Activated T-helper 9 cell treated with anti-CD3 and anti-CD28 coated beads, Interleukin-2, amount 50 U/mL, for 16 hours (primary cell): Measurements from ENCODE around the gene RNF10.
"Not testable (repeated sequence)": the region's sequence is repeated elsewhere in the genome, so short reads cannot be mapped to it uniquely, and the experiment has no call there.

Source experiments
- DNase-seq: peaks from one replicate; pipeline ENCODE4 v3.0.0-alpha.2; 2020; ENCODE audit warnings: low read depth

Gene RNF10

DNA sequence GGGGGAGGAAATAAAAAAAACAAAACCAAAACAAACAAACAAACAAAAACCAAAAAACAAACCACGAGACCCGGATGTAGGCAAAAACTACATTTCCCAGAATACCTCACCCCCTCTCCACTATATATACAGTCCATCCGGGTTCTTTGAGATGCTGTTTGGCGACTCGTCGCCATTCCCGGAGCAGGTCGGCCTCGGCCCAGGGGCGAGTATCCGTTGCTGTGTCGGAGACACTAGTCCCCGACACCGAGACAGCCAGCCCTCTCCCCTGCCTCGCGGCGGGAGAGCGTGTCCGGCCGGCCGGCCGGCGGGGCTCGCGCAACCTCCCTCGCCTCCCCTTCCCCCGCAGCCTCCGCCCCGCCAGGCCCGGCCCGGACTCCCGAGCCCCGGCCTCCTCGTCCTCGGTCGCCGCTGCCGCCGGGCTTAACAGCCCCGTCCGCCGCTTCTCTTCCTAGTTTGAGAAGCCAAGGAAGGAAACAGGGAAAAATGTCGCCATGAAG, at the start of gene RNF10:
Gene RNF10, plus strand, starts transcription at position 154 of the 500 bp plus-strand sequence. CDS start 456 bp downstream, outside the sequence.
- peak; percentile 57 for DNase-seq

DNA sequence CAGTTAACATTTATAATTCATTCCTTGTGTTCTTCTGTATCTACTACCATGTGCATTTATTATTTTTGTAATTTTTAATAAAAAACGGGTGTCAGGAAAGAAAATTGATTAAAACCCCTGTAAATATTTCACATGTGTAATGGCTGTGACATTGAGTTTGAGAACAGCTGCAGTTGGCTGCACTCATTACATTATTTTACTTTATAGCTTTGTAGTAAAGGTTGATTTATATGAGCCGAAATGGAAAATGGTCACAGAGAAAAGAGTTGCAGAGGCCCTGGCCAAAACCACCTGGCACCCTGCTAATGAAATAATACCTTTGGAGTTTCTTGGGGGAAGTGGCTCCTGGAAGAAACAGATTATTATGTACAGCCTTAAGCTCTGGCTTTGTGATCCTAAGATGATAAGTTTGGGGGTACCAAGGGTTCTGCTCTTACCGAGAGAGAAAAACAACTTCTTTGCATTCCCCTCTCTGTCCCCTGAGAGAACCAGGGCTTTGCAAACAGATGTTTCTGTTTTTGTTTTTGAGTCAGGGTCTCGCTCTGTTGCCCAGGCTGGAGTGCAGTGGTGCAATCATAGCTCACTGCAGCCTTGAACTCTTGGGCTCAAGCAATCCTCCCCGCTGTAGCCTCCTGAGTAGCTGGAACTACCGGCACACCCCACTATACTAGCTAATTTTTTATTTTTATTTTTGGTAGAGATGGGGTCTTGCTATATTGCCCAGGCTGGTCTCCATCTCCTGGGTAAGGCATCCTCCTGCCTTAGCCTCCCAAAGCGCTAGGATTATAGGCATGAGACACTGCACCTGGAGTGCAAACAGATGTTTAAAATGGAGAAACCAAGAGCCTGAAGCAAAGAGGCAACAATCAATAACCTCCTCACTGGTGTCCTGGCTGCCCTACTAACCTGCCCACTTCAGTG, 47.9 kb upstream of the RNF10 start:
- DNase-seq: no peak

DNA sequence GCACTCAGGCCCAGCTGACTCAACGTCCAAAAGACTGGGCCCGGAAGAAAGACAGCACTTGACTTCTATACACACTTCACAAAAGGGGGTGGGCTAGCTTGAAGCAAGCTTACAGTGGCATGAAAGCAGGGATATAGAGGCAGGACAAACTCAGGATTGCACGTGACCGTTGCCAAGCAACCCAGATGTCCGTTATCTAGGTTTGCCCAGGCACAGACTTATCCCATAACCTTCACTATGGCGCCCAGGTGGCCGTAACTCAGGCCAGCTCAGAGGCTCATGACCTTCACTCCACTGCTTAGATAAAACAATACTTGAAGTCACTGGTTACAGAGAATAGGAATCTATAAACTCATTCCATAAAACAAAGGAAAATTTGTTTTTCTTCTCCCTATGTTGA, 46.6 kb upstream of the RNF10 start:
- DNase-seq: not testable (repeated sequence)

DNA sequence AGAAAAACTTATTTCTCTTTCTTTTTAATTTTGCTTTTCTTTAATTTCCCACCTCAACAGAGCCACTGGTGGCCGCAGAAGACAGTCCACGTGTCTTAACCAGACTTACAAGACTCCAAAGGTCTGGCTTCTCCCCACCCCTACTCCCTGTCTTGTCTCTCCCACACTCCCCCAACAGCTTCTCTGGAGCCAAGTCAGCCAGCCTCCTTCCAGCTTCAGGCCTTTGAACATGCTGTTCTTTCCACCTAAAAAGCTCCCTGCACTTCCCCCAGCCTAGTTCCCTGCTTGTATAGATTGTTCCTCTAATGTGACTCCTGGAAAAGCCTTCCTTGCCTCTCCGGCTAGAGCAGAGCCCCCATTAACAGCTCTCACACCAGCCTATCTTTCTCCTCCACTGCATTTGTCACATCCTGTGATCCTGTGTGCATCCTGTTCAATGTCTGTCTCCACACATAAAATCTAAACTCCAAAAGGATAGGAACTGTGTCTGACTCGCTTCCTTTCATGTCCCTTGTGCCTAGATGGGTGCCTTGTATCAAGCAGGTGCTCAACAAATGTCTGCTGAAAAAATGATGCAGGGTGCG, 46.0 kb upstream of the RNF10 start:
- no peak for DNase-seq

DNA sequence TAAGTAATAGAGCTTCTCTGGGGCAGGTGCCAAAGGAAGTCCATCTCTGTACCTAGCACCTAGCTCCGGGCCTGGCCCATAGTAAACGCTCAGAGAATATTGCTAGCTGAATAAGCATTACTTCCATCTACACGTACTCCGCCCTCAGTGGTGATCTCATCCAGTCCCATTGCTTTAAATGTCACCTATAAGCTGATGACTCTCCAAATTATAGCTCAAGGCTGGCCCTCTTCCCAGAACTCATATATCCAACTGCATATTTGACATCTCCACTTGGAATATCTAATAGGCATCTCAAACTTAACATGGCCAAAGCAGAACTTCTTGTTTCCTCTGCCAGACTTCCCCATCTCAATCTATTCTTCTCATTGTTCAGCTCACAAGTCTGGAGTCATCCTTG, 45.1 kb upstream of the RNF10 start:
- DNase-seq: no peak

DNA sequence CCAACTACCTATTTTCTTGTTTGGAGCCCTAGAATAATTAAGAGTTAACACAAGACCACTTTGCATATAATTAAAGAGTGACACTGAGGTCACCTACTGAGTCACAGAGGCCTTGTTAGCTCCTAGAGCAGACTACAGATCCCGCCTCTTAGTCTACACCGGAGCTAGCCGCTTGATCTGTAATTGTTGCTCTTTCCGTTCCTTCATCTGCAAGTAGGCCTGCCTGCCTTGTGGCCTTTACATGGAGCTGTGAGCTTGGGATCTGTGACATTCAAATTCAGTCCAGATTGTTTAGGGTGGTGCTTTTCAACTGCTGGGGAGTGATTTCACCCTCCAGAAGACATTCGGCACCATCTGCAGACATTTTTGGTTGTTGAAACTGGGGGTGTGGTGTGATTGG, 43.8 kb upstream of the RNF10 start:
- no peak for DNase-seq

DNA sequence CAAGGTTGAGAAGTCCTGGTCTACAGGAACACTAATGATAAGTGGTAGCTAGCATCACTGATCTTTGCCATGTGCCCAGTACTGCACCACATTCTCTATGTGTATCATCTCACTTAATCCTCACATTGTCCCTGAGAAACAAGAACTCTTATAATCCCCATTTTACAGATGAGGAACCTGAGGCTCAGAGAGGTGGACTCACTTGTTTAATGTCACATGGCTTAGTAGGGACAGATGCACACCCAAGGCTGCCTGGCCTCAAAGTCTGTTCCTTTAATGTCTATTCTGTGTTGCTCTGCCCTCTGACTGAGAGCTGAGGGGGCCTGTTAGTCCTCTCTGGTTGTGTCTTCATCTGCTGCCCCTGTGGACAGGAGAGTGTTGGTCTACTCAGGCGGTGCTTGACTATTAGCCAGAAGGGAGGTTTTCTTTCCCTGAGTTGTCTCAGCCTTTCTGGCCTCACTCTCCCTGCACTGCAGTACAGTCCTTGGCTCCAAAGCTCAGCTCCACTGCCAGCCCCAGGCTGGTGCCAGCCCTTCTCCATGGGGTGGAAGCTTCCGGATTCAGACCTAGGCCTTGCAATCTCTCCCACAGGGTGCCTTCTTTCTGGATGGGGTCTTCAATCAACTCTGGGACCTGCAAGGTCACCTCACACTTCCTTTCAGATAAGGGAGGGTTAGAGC, 43.2 kb upstream of the RNF10 start:
- no peak for DNase-seq

DNA sequence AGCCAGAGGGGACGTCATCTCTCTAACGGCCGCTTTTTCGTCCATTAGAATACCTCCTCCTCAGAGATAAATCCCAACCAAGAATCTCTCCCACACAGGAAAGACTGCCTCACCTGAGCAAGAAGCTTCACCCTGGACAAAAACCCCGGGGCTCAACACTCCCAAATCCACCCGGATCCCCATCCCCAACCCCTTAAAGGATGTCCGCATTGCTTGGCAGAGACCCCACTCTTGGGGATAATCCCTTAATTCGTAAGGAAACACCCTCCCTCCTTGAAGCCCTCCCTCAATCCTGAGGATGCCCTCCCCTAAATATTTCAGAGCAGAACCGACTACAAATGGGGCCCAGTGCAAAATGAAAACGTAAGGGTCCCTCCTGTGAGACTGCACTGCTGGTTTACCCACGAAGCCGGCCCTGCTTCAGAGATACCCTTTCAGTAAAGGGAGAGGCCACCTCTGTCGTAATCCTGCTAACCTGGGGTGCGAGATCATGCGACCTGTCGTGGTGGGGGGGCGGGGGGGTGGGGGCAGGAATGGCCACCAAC, 38.9 kb upstream of the RNF10 start:
- DNase-seq: no peak

DNA sequence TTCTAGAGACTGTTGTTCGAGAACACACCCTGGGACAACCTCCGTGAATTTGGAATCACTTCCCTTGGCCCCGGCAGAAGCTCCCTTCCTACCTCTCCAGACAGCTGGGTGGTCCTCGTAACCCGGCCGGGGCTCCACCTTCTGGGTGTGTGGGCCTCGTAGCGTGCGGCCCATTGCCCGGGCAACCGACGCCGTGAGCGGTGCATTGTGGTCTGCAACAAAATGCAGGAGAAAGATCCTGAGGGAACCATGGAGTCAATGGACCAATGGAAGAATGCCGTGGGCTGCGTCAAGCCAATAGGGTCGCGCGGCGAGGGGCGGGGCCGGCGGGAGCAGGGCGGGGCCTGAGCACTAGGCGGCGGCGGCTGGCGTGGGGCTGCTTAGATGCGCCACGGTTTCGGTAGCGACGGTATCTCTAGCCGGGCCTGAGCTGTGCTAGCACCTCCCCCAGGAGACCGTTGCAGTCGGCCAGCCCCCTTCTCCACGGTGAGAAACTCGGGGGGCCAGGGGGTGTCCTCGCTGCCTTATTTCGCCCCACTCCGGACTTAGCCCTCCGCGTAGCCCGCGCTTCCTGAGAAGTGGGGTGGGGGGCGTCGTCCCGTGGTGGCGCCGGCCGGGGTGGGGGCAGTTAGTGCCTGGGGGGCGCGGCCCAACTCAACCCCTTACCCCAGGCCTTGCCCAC, 38.3 kb upstream of the RNF10 start, which contains the start of gene DYNLL1:
Gene DYNLL1, plus strand, starts transcription at position 383 of the 682 bp plus-strand sequence. CDS start 309 bp downstream, outside the sequence.
- peak; percentile 97 for DNase-seq

DNA sequence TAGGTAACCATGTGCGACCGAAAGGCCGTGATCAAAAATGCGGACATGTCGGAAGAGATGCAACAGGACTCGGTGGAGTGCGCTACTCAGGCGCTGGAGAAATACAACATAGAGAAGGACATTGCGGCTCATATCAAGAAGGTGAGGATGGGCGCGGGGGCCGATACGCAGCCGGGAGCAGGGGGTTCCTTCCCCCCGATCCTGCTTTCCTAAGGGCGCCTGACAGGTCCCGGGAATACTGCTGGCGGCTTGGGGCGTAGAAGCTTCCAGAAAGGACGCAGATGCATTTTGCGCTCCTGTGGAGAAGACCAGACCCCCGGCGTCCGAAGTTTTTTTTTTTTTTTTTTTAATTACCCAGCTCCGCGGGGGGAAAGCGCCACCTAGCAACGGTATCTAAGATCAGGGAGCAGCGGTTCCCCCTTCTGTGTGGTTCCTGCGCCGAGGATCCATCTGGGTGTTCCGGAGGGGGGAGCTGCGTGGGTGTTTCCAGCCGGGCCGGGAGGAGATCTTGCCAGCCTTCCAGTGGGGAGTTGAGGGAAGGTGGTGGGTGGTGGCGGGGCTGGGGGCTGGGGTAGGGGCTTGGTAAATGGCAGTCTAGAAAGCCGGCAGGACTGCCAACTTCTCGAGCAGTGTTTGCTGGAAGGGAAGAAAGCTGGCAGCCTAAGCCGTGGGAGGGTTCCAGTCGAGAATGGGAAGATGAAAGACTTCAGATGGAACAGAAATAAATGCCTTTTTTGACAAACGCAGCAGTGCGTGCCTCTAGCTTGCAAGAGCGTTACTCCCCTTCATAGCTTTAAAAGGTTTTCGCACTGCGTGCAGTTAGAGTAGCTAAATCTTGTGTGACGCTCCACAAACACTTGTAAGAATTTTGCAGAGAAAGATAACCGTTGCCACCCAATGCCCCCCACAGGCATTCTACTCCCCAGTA, 37.5 kb upstream of the RNF10 start:
- DNase-seq: peak; percentile 29

DNA sequence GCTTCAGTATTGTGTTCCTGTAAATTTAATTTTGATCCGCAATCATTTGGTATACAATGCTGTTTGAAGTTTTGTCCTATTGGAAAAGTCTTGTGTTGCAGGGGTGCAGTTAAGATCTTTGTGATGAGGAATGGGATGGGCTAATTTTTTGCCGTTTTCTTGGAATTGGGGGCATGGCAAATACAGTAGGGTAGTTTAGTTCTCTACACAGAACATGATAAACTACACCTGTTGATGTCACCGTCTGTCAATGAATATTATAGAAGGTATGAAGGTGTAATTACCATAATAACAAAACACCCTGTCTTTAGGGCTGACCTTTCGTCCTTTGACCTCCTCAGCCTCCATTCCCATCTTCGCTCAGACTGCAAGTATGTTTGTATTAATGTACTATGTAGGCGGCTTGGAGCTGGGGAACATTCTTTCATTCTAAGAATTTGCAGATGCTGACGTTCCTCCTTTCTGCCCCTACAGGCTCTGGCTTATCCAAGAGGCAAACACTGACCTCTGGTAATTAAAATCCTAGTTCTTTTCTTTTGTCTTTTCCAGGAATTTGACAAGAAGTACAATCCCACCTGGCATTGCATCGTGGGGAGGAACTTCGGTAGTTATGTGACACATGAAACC, 36.5 kb upstream of the RNF10 start:
- no peak for DNase-seq

DNA sequence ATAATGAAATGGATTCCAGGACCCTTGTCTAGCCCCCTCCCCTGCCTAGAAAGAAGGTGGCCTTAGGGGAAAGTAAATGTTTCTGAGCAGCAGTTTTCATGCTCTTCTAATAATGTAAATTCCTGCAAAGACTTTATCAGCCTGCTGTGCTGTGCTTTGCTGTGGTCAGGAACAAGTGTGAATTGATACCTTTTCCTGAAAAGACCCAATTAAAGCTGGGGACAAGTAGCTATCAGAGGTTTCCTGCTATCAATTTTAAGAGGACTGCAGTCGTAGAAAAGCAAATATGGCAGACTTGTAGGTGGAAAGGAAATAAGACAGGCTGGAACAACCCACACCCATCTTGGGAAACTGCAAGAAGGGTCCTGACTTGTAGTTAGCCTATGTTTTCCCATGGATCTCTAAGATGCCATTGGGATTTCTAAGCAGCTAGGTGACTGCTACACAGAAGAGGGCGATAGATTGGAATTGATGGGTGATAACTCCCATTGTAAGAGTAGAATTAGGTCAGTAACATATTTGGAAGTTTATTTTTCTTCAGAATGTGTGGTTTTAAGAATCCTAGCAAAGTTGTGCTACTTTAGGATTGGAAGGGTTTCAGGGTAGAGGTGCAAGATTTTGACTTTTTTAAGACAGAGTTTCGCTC, 35.2 kb upstream of the RNF10 start:
- no peak for DNase-seq

DNA sequence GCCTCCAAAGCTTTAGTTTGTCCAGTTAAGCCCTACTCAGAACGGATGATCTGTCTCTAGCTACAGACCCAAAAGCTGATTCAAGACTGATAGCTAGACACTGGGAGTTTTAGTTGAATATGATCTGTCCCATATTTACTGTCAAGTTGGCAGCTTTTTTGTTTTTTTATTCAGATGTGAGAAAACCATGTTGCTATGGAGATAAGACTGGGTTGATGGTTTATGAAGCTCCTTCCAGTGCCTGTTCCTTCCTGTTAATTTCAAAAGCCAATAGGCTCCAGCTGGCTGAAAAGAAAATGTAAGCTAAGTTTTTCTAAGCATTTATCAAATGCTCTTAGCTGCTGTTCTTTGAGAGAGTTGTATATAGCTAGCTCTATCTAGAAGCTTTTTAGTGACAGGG, 33.6 kb upstream of the RNF10 start:
- DNase-seq: no peak

DNA sequence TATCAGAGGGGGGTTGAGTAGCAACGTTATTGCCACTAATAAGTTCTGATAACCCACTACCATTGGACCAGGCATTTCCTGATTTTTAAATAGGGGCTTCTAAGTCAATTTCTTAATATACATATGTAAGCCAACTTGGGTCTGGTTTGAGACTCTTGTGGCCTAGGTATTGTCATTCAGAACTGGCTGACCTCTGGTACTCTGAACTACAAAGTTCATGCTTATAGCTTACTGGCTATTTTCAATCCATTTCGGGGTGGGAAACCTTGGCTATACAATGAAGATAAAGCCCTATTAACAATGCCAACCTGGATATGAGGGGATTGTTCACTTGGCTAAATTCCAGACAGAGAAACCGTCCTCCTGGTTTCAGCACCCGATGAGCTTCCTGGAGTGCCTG, 29.6 kb upstream of the RNF10 start:
- DNase-seq: no peak

DNA sequence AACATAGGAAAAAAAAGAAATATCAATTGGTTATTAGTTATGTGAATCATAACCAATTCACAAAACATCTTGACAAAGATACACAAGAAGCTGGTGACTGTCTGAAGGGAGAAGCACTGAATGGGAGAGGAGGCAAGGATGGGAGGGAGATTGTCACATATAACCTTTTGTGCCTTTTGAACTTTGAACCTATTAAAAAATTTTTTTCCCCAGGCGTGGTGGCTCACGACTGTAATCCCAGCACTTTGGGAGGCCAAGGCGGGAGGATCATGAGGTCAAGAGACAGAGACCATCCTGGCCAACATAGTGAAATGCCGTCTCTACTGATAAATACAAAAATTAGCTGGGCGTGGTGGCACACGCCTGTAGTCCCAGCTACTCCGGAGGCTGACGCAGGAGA, 25.6 kb upstream of the RNF10 start:
- no peak for DNase-seq

DNA sequence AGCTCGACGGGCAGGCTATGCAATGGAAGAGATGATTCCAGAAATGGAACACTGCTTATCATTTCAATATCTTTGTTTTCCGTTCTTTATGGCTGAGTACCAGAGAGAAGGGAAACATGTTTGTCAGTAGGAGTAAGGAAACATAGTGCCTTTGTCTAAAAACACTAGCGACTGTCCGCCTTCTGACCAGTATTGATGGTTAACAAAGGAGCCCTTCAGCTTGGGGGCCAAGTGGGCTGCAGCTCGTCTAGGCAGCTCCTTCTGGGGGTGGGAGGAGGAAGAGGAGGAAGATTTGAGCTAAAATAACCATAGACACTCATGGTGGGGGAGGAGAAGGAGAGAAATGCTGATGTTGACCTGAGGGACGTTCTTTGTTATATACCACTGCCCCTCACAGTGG, 20.2 kb upstream of the RNF10 start:
- DNase-seq: no peak

DNA sequence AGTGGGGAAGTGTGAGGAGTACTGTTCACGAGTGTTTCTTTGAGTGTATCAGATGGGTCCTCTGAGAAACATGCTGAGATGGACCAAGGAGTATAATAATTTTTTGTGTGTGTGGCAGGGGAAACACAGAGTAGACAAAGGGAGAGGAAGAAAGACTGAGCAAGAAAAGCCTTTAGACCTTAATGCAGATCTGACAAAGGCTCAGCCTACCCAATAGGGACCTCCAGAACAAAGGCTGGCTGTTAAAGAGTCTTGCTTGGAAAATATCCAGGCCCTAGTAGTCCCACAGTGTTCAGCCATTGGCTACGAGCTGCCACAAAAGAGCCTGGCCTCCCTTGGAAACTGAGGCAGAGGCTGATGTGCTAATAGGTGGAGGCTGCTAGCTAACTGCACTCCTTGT, 18.7 kb upstream of the RNF10 start:
- no peak for DNase-seq

DNA sequence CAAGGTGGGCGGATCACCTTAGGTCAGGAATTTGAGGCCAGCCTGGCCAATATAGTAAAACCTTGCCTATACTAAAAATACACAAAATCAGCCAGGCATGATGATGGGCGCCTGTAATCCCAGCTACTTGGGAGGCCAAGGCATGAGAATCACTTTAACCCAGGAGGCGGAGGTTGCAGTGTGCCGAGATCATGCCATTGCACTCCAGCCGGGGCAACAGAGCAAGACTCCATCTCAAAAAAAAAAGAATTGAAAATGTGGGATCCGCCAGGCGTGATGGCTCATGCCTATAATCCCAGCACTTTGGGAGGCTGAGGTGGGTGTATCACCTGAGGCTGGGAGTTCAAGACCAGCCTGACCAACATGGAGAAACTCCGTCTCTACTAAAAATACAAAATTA, 14.8 kb upstream of the RNF10 start:
- DNase-seq: not testable (repeated sequence)

DNA sequence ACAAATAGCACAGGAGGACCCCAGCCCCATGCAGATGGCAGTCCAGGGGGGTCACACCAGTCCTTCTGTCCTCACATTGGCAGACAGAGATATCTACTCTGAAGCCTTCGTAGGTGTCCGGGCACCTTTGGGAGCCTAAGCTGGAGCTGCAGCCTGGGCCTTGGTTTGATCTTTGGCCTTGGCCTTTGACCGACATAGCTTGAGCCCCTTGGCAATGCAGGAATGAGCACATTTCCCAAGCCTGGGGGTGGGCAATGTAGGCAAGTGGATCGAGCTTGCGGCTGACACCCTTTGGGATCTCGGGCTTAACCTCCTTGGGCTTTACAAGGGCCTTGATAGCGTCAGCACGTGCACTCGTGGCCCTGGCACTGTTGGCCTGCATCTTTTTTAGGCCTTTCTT, 11.6 kb upstream of the RNF10 start:
- no peak for DNase-seq
